ENCODE measurements around the gene KNTC1. TPM values are rescaled to one million over a fixed set of nuclear protein-coding genes. Genes with fewer than 3 reads are reported as not detected.

The KNTC1 gene
- total RNA-seq, 1 experiment from 2014 or later, result 55.8 TPM

- peaks cover 7% of the 10 kb centered on the region for H3K4me1 Mint-ChIP-seq (ENCODE audit: low read depth, unreplicated experiment)
- Histone ChIP-seq H3K9me3 (no peaks in the 10 kb centered on the region), H3K36me3 (ENCODE audit: control insufficient read depth, insufficient read depth, low read length) (peaks cover 5% of the 10 kb centered on the region), H3K4me3 (ENCODE audit: low read depth, low read length) (no peak overlapping the region), H3K4me1 (no peaks in the 10 kb centered on the region), H3K27me3 (replicated peaks; ENCODE audit: control insufficient read depth, insufficient read depth, low read length) (no peaks in the 10 kb centered on the region)
- no peak for DNase-seq
- no peaks in the 10 kb centered on the region for H3K27me3 Mint-ChIP-seq (ENCODE audit: insufficient read depth, unreplicated experiment)
- H3K36me3 Mint-ChIP-seq (ENCODE audit: insufficient read depth, unreplicated experiment), result peaks cover 100% of the 10 kb centered on the region
- no peak overlapping the region for H3K27ac Mint-ChIP-seq (ENCODE audit: unreplicated experiment)
- no peaks in the 10 kb centered on the region for H3K9me3 Mint-ChIP-seq (ENCODE audit: unreplicated experiment)
- CTCF ChIA-PET, result no interaction called here
- no peak for TF ChIP-seq CTCF (IDR thresholded peaks at IDR 0.05; ENCODE audit: insufficient read depth in 1 of 2, low read depth in 1 of 2, low read length in 1 of 2, severe bottlenecking in 1 of 2, unreplicated experiment in 1 of 2)
- POLR2A ChIA-PET, result no interaction called here
- intact Hi-C loops (cut with micrococcal nuclease; ENCODE audit: unreplicated experiment), result no loop called here
- no peak overlapping the region for H3K4me3 Mint-ChIP-seq (ENCODE audit: unreplicated experiment)
- BruUV-seq (replicated peaks), result no TSS peak
These were observed 13.4 kb upstream of the KNTC1 start for GRCh38 chr12:122513660-122514059.

- H3K27ac Mint-ChIP-seq (ENCODE audit: unreplicated experiment), result no peak overlapping the region
- Histone ChIP-seq H3K9me3 (no peaks in the 10 kb centered on the region), H3K4me1 (no peaks in the 10 kb centered on the region), H3K36me3 (ENCODE audit: control insufficient read depth, insufficient read depth, low read length) (peaks cover 7% of the 10 kb centered on the region), H3K27me3 (replicated peaks; ENCODE audit: control insufficient read depth, insufficient read depth, low read length) (no peaks in the 10 kb centered on the region), H3K4me3 (ENCODE audit: low read depth, low read length) (no peak overlapping the region)
- H3K4me1 Mint-ChIP-seq (ENCODE audit: low read depth, unreplicated experiment), result peaks cover 7% of the 10 kb centered on the region
- peaks cover 100% of the 10 kb centered on the region for H3K36me3 Mint-ChIP-seq (ENCODE audit: insufficient read depth, unreplicated experiment)
- H3K27me3 Mint-ChIP-seq (ENCODE audit: insufficient read depth, unreplicated experiment), result no peaks in the 10 kb centered on the region
- ChIA-PET CTCF (no interaction called here), POLR2A (no interaction called here)
- no peak for DNase-seq
- intact Hi-C loops (cut with micrococcal nuclease; ENCODE audit: unreplicated experiment), result no loop called here
- TF ChIP-seq CTCF (IDR thresholded peaks at IDR 0.05; ENCODE audit: insufficient read depth in 1 of 2, low read depth in 1 of 2, low read length in 1 of 2, severe bottlenecking in 1 of 2, unreplicated experiment in 1 of 2), result no peak
- no TSS peak for BruUV-seq (replicated peaks)
- no peak overlapping the region for H3K4me3 Mint-ChIP-seq (ENCODE audit: unreplicated experiment)
- H3K9me3 Mint-ChIP-seq (ENCODE audit: unreplicated experiment), result no peaks in the 10 kb centered on the region
These were observed 11.8 kb upstream of the KNTC1 start for GRCh38 chr12:122515275-122515674.

GRCh38 chr12:122516544-122517361 lies 10.3 kb upstream of the KNTC1 start:
- H3K4me3 Mint-ChIP-seq (ENCODE audit: unreplicated experiment), result no peak overlapping the region
- POLR2A ChIA-PET, result no interaction called here
- no peak overlapping the region for H3K27ac Mint-ChIP-seq (ENCODE audit: unreplicated experiment)
- H3K27me3 ChIP-seq (replicated peaks; ENCODE audit: control insufficient read depth, insufficient read depth, low read length), result no peaks in the 10 kb centered on the region
- no peaks in the 10 kb centered on the region for H3K9me3 ChIP-seq
- H3K4me1 Mint-ChIP-seq (ENCODE audit: low read depth, unreplicated experiment), result peaks cover 7% of the 10 kb centered on the region
- no peak for TF ChIP-seq CTCF (IDR thresholded peaks at IDR 0.05; ENCODE audit: insufficient read depth in 1 of 2, low read depth in 1 of 2, low read length in 1 of 2, severe bottlenecking in 1 of 2, unreplicated experiment in 1 of 2)
- H3K4me1 ChIP-seq, result no peaks in the 10 kb centered on the region
- H3K27me3 Mint-ChIP-seq (ENCODE audit: insufficient read depth, unreplicated experiment), result no peaks in the 10 kb centered on the region
- no TSS peak for BruUV-seq (replicated peaks)
- CTCF ChIA-PET, result interaction anchor here (0.6 kb wide), 1 partner anchor 1220 kb away, joined by 3 read pairs; the partner anchor contains the start of gene CAMKK2
- no peaks in the 10 kb centered on the region for H3K9me3 Mint-ChIP-seq (ENCODE audit: unreplicated experiment)
- peaks cover 100% of the 10 kb centered on the region for H3K36me3 Mint-ChIP-seq (ENCODE audit: insufficient read depth, unreplicated experiment)
- H3K4me3 ChIP-seq (ENCODE audit: low read depth, low read length), result no peak overlapping the region
- intact Hi-C loops (cut with micrococcal nuclease; ENCODE audit: unreplicated experiment), result no loop called here
- no peak for DNase-seq
- peaks cover 9% of the 10 kb centered on the region for H3K36me3 ChIP-seq (ENCODE audit: control insufficient read depth, insufficient read depth, low read length)

Measured in Caco-2 (cell line).